Naive B cell (primary cell): ENCODE measurements around the gene MGAM2. TPM values are rescaled to one million over a fixed set of nuclear protein-coding genes. Genes with fewer than 3 reads are reported as not detected.
A peak's percentile ranks its signal among the peaks of the same experiment; 100 is the strongest.
"Not testable (repeated sequence)": the region's sequence is repeated elsewhere in the genome, so short reads cannot be mapped to it uniquely, and the experiment has no call there.

Experiments
- ATAC-seq, 2 donors: fragments of 150-1000 bp; cut with Tn5 transposase; 2 replicates each; pipeline ENCODE4 v1.10.0; 2021; ENCODE audit warnings: low read depth in 2 of 2, mild to moderate bottlenecking in 2 of 2, moderate library complexity in 2 of 2
- DNase-seq: peaks from one replicate; pipeline ENCODE4 v3.0.0; 2022
- H3K27ac Mint-ChIP-seq, 6 donors: one replicate each; pipeline ENCODE4 v1.8.0; 2020 to 2022; ENCODE audit warnings: mild to moderate bottlenecking in 6 of 6, mixed read lengths in 6 of 6, moderate library complexity in 5 of 6, inconsistent platforms in 2 of 6
- H3K27me3 Mint-ChIP-seq, 3 donors: one replicate each; pipeline ENCODE4 v1.8.0; 2021 to 2022; ENCODE audit warnings: mixed read lengths in 3 of 3, mild to moderate bottlenecking in 1 of 3
- H3K36me3 Mint-ChIP-seq, 2 donors: one replicate each; pipeline ENCODE4 v1.8.0; 2020 to 2022; ENCODE audit warnings: mixed read lengths in 2 of 2, inconsistent platforms in 1 of 2, mild to moderate bottlenecking in 1 of 2
- H3K4me1 Mint-ChIP-seq, 3 donors: one replicate each; pipeline ENCODE4 v1.8.0; 2020 to 2022; ENCODE audit warnings: mixed read lengths in 3 of 3, inconsistent platforms in 1 of 3, mild to moderate bottlenecking in 1 of 3, moderate library complexity in 1 of 3
- H3K4me3 Mint-ChIP-seq, 8 donors: one replicate each; pipeline ENCODE4 v1.8.0; 2020 to 2022; ENCODE audit warnings: mild to moderate bottlenecking in 8 of 8, mixed read lengths in 8 of 8, moderate library complexity in 8 of 8, inconsistent platforms in 2 of 8
- H3K9me3 Mint-ChIP-seq, 7 donors: one replicate each; pipeline ENCODE4 v1.8.0; 2020 to 2022; ENCODE audit warnings: mixed read lengths in 7 of 7, mild to moderate bottlenecking in 5 of 7, inconsistent platforms in 2 of 7, moderate library complexity in 1 of 7
- polyA plus RNA-seq, 6 donors: library from polyadenylated mRNA; unstranded; fragments of 300-500 nt; fragmentation: Illumina TruSeq; gene quantifications; one replicate each; pipeline ENCODE4 v1.2.3, GENCODE V29; 2021; ENCODE audit warnings: low read depth in 6 of 6

The MGAM2 gene
- not detected for polyA plus RNA-seq

GRCh38 chr7:142111499-142111898 is at the start of gene MGAM2:
TSS of gene MGAM2 (plus strand) at chr7:142111718. CDS start at chr7:142116874, 5,156 bp downstream.
- no peaks in the 10 kb centered on the region for H3K4me1 Mint-ChIP-seq
- peaks cover 4 to 17% (median 11%) of the 10 kb centered on the region in 3 donors for H3K27me3 Mint-ChIP-seq
- DNase-seq, result no peak
- H3K36me3 Mint-ChIP-seq, result no peaks in the 10 kb centered on the region
- peak within 1 kb of the TSS in 2 of 6 donors; percentile 24 to 63 for H3K27ac Mint-ChIP-seq
- no peaks in the 10 kb centered on the region for H3K9me3 Mint-ChIP-seq
- peak within 1 kb of the TSS in 1 of 8 donors; percentile 22 for H3K4me3 Mint-ChIP-seq
- no peak for ATAC-seq

- H3K27me3 Mint-ChIP-seq, result peaks cover 0 to 9% (median 0%) of the 10 kb centered on the region in 3 donors
- no peaks in the 10 kb centered on the region for H3K36me3 Mint-ChIP-seq
- DNase-seq (no peak), ATAC-seq (no peak)
- H3K4me3 Mint-ChIP-seq, result no peak overlapping the region
- no peaks in the 10 kb centered on the region for H3K4me1 Mint-ChIP-seq
- H3K27ac Mint-ChIP-seq, result no peak overlapping the region
- H3K9me3 Mint-ChIP-seq, result no peaks in the 10 kb centered on the region
Measured at GRCh38 chr7:142063551-142064442, 47.7 kb upstream of the MGAM2 start.

- ATAC-seq, result no peak
- H3K27ac Mint-ChIP-seq, result no peak overlapping the region
- H3K4me3 Mint-ChIP-seq, result no peak overlapping the region
- DNase-seq, result no peak
- H3K4me1 Mint-ChIP-seq, result no peaks in the 10 kb centered on the region
- no peaks in the 10 kb centered on the region for H3K36me3 Mint-ChIP-seq
- no peaks in the 10 kb centered on the region for H3K9me3 Mint-ChIP-seq
- peaks cover 0 to 3% (median 2%) of the 10 kb centered on the region in 3 donors for H3K27me3 Mint-ChIP-seq
Measured at GRCh38 chr7:142066536-142066935, 45.0 kb upstream of the MGAM2 start.

- Mint-ChIP-seq H3K36me3 (no peaks in the 10 kb centered on the region), H3K4me1 (no peaks in the 10 kb centered on the region), H3K9me3 (no peaks in the 10 kb centered on the region), H3K27ac (no peak overlapping the region), H3K27me3 (peaks cover 0 to 10% (median 0%) of the 10 kb centered on the region in 3 donors), H3K4me3 (no peak overlapping the region)
- DNase-seq (no peak), ATAC-seq (no peak)
Measured at GRCh38 chr7:142077762-142078161, 33.8 kb upstream of the MGAM2 start.

- Mint-ChIP-seq H3K4me1 (no peaks in the 10 kb centered on the region), H3K4me3 (no peak overlapping the region), H3K9me3 (peaks cover 0 to 5% (median 0%) of the 10 kb centered on the region in 7 donors), H3K27me3 (no peaks in the 10 kb centered on the region), H3K27ac (no peak overlapping the region), H3K36me3 (no peaks in the 10 kb centered on the region)
- DNase-seq (no peak), ATAC-seq (no peak)
Measured at GRCh38 chr7:142083605-142084004, 27.9 kb upstream of the MGAM2 start.

- ATAC-seq, result no peak
- H3K27me3 Mint-ChIP-seq, result no peaks in the 10 kb centered on the region
- no peaks in the 10 kb centered on the region for H3K36me3 Mint-ChIP-seq
- peaks cover 0 to 5% (median 0%) of the 10 kb centered on the region in 7 donors for H3K9me3 Mint-ChIP-seq
- no peak overlapping the region for H3K27ac Mint-ChIP-seq
- no peaks in the 10 kb centered on the region for H3K4me1 Mint-ChIP-seq
- no peak for DNase-seq
- no peak overlapping the region for H3K4me3 Mint-ChIP-seq
Measured at GRCh38 chr7:142085428-142085827, 26.1 kb upstream of the MGAM2 start.

GRCh38 chr7:142088022-142088714 is 23.4 kb upstream of the MGAM2 start:
- Mint-ChIP-seq H3K36me3 (no peaks in the 10 kb centered on the region), H3K27me3 (no peaks in the 10 kb centered on the region), H3K9me3 (peaks cover 0 to 5% (median 0%) of the 10 kb centered on the region in 7 donors), H3K4me1 (no peaks in the 10 kb centered on the region), H3K27ac (no peak overlapping the region), H3K4me3 (no peak overlapping the region)
- ATAC-seq (no peak), DNase-seq (no peak)

GRCh38 chr7:142089035-142089434 is 22.5 kb upstream of the MGAM2 start:
- Mint-ChIP-seq H3K9me3 (no peaks in the 10 kb centered on the region), H3K4me3 (no peak overlapping the region), H3K4me1 (no peaks in the 10 kb centered on the region), H3K27ac (no peak overlapping the region), H3K27me3 (no peaks in the 10 kb centered on the region), H3K36me3 (no peaks in the 10 kb centered on the region)
- ATAC-seq (no peak), DNase-seq (no peak)

- ATAC-seq, result no peak
- no peak overlapping the region for H3K27ac Mint-ChIP-seq
- H3K4me3 Mint-ChIP-seq, result no peak overlapping the region
- no peaks in the 10 kb centered on the region for H3K27me3 Mint-ChIP-seq
- H3K4me1 Mint-ChIP-seq, result no peaks in the 10 kb centered on the region
- H3K9me3 Mint-ChIP-seq, result no peaks in the 10 kb centered on the region
- DNase-seq, result no peak
- no peaks in the 10 kb centered on the region for H3K36me3 Mint-ChIP-seq
Measured at GRCh38 chr7:142091961-142092360, 19.6 kb upstream of the MGAM2 start.

GRCh38 chr7:142094861-142095260 is 16.7 kb upstream of the MGAM2 start:
- Mint-ChIP-seq H3K4me1 (no peaks in the 10 kb centered on the region), H3K27ac (no peak overlapping the region), H3K4me3 (no peak overlapping the region), H3K9me3 (no peaks in the 10 kb centered on the region), H3K36me3 (no peaks in the 10 kb centered on the region), H3K27me3 (no peaks in the 10 kb centered on the region)
- ATAC-seq (no peak), DNase-seq (no peak)

GRCh38 chr7:142097571-142097970 is 13.9 kb upstream of the MGAM2 start:
- no peak overlapping the region for H3K27ac Mint-ChIP-seq
- no peak for ATAC-seq
- no peaks in the 10 kb centered on the region for H3K36me3 Mint-ChIP-seq
- no peaks in the 10 kb centered on the region for H3K27me3 Mint-ChIP-seq
- no peaks in the 10 kb centered on the region for H3K9me3 Mint-ChIP-seq
- no peak overlapping the region for H3K4me3 Mint-ChIP-seq
- DNase-seq, result no peak
- no peaks in the 10 kb centered on the region for H3K4me1 Mint-ChIP-seq

GRCh38 chr7:142098004-142098403 is 13.5 kb upstream of the MGAM2 start:
- DNase-seq, result no peak
- H3K27ac Mint-ChIP-seq, result no peak overlapping the region
- ATAC-seq, result no peak
- H3K4me1 Mint-ChIP-seq, result no peaks in the 10 kb centered on the region
- H3K4me3 Mint-ChIP-seq, result peak overlapping the region in 1 of 8 donors; percentile 9
- no peaks in the 10 kb centered on the region for H3K36me3 Mint-ChIP-seq
- no peaks in the 10 kb centered on the region for H3K9me3 Mint-ChIP-seq
- no peaks in the 10 kb centered on the region for H3K27me3 Mint-ChIP-seq

- H3K36me3 Mint-ChIP-seq, H3K27ac Mint-ChIP-seq, H3K4me1 Mint-ChIP-seq, H3K9me3 Mint-ChIP-seq, ATAC-seq, H3K4me3 Mint-ChIP-seq, H3K27me3 Mint-ChIP-seq, DNase-seq: not testable (repeated sequence)
Measured at GRCh38 chr7:142099347-142099746, 12.2 kb upstream of the MGAM2 start.

GRCh38 chr7:142100634-142101033 is 10.9 kb upstream of the MGAM2 start:
- H3K36me3 Mint-ChIP-seq, result no peaks in the 10 kb centered on the region
- no peak for ATAC-seq
- no peak for DNase-seq
- peaks cover 0 to 2% (median 0%) of the 10 kb centered on the region in 3 donors for H3K4me1 Mint-ChIP-seq
- no peaks in the 10 kb centered on the region for H3K27me3 Mint-ChIP-seq
- no peak overlapping the region for H3K27ac Mint-ChIP-seq
- H3K9me3 Mint-ChIP-seq, result no peaks in the 10 kb centered on the region
- H3K4me3 Mint-ChIP-seq, result no peak overlapping the region
